HCT116 (cell line): ENCODE results near the gene KCTD10.

Experiments used
- ATF3 ChIP-seq: IDR thresholded peaks from 2 replicates; pipeline ENCODE4 v1.6.1; 2012
- CTCF ChIP-seq, 3 experiments: fragments of 200-600 bp in 1 of 3; sonication (generic) in 1 of 3; IDR thresholded peaks in 2 of 3; conservative IDR thresholded peaks in 1 of 3; 2 replicates each; pipeline ENCODE4 v1.5.1; 2012 to 2017; ENCODE audit warnings: low read depth in 2 of 3, low read length in 2 of 3, antibody characterized with exemption in 1 of 3, borderline replicate concordance in 1 of 3, control low read depth in 1 of 3, mild to moderate bottlenecking in 1 of 3, mixed read lengths in 1 of 3, mixed run types in 1 of 3, moderate library complexity in 1 of 3; ENCODE audit not compliant: insufficient read depth in 1 of 3
- EZH2 ChIP-seq: fragments of 200-600 bp; sonication (generic); IDR thresholded peaks from 2 replicates; pipeline ENCODE4 v1.6.1; 2017; ENCODE audit warnings: antibody characterized with exemption, mixed run types
- EZH2phosphoT487 ChIP-seq: fragments of 200-600 bp; IDR thresholded peaks from 2 replicates; pipeline ENCODE4 v1.6.1; 2018; ENCODE audit warnings: antibody characterized with exemption, borderline replicate concordance
- MAX ChIP-seq: IDR thresholded peaks from 2 replicates; pipeline ENCODE4 v1.6.1; 2012
- POLR2A ChIP-seq: IDR thresholded peaks from 2 replicates; pipeline ENCODE4 v1.7.0; 2011; ENCODE audit warnings: borderline replicate concordance; ENCODE audit not compliant: insufficient read depth, insufficient read length; ENCODE audit errors: extremely low read depth
- RAD21 ChIP-seq: IDR thresholded peaks from 2 replicates; pipeline ENCODE4 v1.6.1; 2012; ENCODE audit warnings: low read depth, mild to moderate bottlenecking
- SIN3A ChIP-seq: IDR thresholded peaks from 2 replicates; pipeline ENCODE4 v1.6.1; 2012; ENCODE audit warnings: low read depth
- SP1 ChIP-seq: IDR thresholded peaks from 2 replicates; pipeline ENCODE4 v1.6.1; 2012; ENCODE audit warnings: low read depth
- SRF ChIP-seq: IDR thresholded peaks from 2 replicates; pipeline ENCODE4 v1.6.1; 2012; ENCODE audit warnings: low read depth
- ZNF274 ChIP-seq: fragments of 200-500 bp; sonication (Bioruptor generic); IDR thresholded peaks from 2 replicates; pipeline ENCODE4 v1.6.1; 2014; ENCODE audit warnings: mild to moderate bottlenecking, low read depth, low read length, inconsistent platforms

- TF ChIP-seq EZH2: no peak
- no peak for TF ChIP-seq CTCF (IDR thresholded peaks at IDR 0.05 in 2 of 3, conservative IDR thresholded peaks at IDR 0.05 in 1 of 3; ENCODE audit: borderline replicate concordance in 1 of 3, insufficient read depth in 1 of 3, low read depth in 2 of 3, low read length in 2 of 3)
- no peak for TF ChIP-seq RAD21
- TF ChIP-seq POLR2A: no peak
- no peak for TF ChIP-seq EZH2phosphoT487
- TF ChIP-seq SIN3A: no peak
- no peak for TF ChIP-seq SRF
- no peak for TF ChIP-seq ZNF274
- TF ChIP-seq MAX: no peak
- no peak for TF ChIP-seq SP1
- no peak for TF ChIP-seq ATF3
Observed at GRCh38 chr12:109481863-109482262, 4.8 kb upstream of the KCTD10 start.
